Fibroblast of the aortic adventitia (primary cell): ENCODE measurements around the gene DCDC2B. TPM values are rescaled to one million over a fixed set of nuclear protein-coding genes. Genes with fewer than 3 reads are reported as not detected.

ENCODE experiments used
- DNase-seq: peaks from one replicate; pipeline ENCODE4 v3.0.0-alpha.2; 2010; ENCODE audit warnings: low read depth
- H3K4me3 ChIP-seq: 2 replicates; pipeline ENCODE4 v1.5.1; 2011; ENCODE audit warnings: low read depth, mild to moderate bottlenecking, control low read depth, low read length, moderate library complexity
- CTCF ChIP-seq: IDR thresholded peaks from 2 replicates; pipeline ENCODE4 v1.5.1; 2011; ENCODE audit warnings: mild to moderate bottlenecking, low read length, control low read depth, inconsistent platforms; ENCODE audit not compliant: insufficient read depth
- total RNA-seq: library from RNA; depleted of rRNA; stranded (reverse); fragments of >200 nt; gene quantifications from 2 replicates; pipeline ENCODE4 v1.2.3, GENCODE V29; 2012; ENCODE audit warnings: low replicate concordance

Gene DCDC2B
- total RNA-seq, 1 donor = not detected

- no peak for TF ChIP-seq CTCF
- peak overlapping the region; percentile 35 for H3K4me3 ChIP-seq
- DNase-seq = peak; percentile 41
Observed at GRCh38 chr1:32223683-32224082, 14.8 kb downstream of the DCDC2B start.

GRCh38 chr1:32224285-32224684 is 15.4 kb downstream of the DCDC2B start:
- no peak overlapping the region for H3K4me3 ChIP-seq
- no peak for TF ChIP-seq CTCF
- no peak for DNase-seq

DNA sequence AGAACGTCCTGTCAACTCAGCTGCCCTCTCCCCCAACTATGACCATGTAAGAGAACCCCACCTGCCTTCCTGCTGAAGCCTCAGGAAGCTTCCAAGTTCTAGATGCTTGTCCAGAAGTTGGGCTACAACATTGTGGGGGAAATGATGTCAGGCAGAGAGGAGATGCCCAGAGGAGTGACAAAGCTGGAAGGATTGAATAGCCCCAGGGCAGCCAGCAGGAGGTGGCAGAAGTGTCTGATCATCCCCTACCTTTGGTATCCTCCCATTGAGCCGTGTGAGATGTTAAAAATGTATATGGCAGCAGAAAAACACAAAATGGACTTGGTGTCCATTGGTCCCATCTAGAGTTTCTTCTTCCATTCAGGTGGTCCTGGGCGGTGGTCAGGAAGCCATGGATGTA is 19.9 kb downstream of the DCDC2B start:
- H3K4me3 ChIP-seq = no peak overlapping the region
- no peak for TF ChIP-seq CTCF
- no peak for DNase-seq

DNA sequence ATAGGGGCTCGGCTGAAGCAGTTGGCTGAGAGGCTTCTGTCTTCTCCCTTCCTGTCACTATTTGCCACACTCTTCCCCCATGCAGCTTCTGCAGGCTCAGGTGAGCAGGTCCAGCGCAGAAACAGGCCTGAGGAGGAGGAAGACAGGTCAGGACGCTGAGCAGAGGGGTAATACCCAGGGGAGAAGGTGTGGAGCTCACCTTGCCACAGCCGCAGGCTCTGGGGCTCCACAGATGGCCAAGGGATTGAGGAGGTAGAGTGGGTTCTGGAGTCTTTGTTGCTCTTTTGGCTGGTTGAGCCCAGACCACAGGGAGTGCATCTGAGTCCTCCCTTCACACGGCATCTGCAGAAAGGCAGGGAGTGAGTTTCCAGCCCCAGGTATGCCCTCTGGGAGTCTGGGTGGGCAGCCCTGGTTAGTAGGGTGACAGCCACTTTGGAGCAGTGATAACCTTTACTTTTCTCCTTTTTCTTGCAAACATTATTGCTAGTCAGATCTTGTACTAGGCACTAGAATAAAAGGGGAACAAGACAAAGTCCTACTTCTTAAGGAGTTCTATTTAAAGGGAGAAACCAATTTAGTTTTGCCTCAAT is 23.0 kb downstream of the DCDC2B start:
- TF ChIP-seq CTCF = no peak
- H3K4me3 ChIP-seq = no peak overlapping the region

DNA sequence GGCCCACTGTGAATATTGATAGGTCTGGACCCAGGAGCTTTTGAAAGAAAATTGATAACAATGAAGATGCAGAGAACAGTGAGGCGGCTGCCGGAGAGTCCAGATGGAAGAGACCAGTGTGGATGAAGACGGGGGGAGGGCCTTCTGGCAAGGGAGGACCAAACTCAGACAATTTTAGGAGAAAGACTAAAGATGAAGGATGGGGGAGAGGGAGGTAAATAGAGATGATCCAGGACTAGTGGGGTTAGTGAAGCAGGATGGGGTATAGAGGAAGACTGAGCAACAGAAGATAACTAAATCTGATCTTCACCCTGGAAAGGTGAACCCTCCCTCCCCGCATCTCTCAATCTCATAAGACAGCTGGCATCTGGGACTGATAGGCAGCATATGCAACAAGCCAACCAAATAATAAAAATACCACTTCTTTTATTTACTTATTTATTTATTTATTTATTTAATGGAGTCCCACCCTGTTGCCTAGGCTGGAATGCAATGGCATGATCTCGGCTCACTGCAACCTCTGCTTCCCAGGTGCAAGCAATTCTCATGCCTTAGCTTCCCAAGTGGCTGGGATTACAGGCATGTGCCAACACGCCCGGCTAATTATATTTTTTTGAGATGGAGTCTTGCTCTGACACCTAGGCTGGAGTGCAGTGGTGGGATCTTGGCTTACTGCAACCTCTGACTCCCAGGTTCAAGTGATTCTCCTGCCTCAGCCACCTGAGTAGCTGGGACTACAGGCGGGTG is 23.8 kb downstream of the DCDC2B start:
- H3K4me3 ChIP-seq = no peak overlapping the region
- DNase-seq = no peak
- no peak for TF ChIP-seq CTCF

More for the DNA sequence above, 23.0 kb downstream of the DCDC2B start:
- DNase-seq = no peak

DNA sequence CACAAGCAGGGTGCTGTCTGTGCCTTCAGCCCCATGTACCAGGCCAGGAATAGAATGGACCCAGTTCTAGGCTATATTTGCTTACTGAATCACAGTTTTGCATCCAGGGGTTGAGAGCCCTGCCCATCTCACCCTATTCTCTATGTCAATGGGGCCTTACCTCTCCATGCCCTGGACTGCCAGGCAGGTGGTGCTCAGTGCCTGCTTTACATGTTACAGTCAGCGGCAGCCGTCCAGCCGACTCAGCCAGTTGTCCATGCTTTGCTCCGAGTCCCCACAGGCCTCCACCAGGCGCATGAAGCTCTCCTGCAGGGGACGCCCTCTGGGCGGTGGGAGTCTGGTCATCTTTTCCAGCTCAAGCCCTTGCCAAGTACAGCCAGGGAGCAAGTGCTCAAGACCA is 25.9 kb downstream of the DCDC2B start:
- no peak for TF ChIP-seq CTCF
- DNase-seq = no peak
- H3K4me3 ChIP-seq = no peak overlapping the region
